HG03103 (cell line): ENCODE data around the gene BHLHE23.
"Not testable (repeated sequence)": the region's sequence is repeated elsewhere in the genome, so short reads cannot be mapped to it uniquely, and the experiment has no call there.

Source experiments
- ATAC-seq: cut with Tn5 transposase; IDR thresholded peaks from one replicate; pipeline ENCODE4 v1.9.1; 2021; ENCODE audit warnings: low read depth; ENCODE audit not compliant: unreplicated experiment

Gene BHLHE23

GRCh38 chr20:63043348-63044203 is 36.8 kb upstream of the BHLHE23 start:
- ATAC-seq = no peak

- ATAC-seq = no peak
Measured at GRCh38 chr20:63042448-63043071, 35.8 kb upstream of the BHLHE23 start.

GRCh38 chr20:63041776-63042175 is 35.0 kb upstream of the BHLHE23 start:
- ATAC-seq = no peak

- no peak for ATAC-seq
Measured at GRCh38 chr20:63037669-63038268, 31.0 kb upstream of the BHLHE23 start.

DNA sequence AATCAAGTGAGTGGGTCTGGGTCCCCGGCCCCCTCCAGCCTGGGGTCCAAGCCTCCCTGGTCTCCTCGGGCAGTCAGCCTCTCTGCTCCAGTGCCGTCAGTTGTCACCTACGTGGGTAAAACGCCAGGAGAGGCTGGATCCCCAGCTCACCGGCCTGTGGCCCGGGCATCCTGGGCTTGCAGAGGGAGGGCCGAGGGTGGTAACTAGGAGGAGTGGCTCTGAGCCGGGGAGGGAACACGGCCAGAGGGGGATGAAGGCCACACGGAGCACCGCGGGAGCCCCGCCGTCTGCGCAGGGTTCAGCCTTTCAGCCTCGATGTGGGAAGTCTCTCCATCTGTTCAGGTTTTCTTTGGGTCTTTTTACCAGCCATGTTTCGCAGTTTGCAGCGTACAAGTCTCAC is 29.5 kb upstream of the BHLHE23 start:
- ATAC-seq = no peak

DNA sequence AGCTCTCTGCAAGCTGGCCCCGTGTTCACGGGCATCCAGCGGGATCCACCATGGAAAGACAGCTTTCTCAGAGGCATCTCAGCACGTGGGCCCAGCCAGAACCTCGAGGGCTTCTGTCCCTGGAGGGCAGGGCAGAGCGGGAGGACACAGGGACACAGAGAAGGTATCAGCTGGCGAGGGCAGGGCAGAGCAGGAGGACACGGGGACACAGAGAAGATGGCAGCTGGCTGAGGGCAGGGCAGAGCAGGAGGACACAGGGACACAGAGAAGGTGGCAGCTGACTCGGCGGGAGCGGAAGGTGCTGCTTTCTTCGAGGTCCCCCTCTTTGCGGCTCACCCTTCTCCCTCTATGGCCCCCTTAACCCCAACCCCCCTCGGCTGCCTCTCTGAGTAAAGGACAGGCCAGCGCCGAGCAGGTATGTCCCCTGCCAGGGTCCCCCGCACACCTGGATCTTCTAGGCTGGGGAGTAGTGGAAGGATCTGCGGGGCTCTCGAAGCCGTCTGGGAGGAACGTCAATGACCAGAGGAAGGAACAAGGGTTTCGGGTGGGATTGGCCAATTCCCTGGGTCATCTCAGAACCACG is 28.9 kb upstream of the BHLHE23 start:
- no peak for ATAC-seq

- not testable (repeated sequence) for ATAC-seq
Measured at GRCh38 chr20:63034710-63035602, 28.2 kb upstream of the BHLHE23 start.

DNA sequence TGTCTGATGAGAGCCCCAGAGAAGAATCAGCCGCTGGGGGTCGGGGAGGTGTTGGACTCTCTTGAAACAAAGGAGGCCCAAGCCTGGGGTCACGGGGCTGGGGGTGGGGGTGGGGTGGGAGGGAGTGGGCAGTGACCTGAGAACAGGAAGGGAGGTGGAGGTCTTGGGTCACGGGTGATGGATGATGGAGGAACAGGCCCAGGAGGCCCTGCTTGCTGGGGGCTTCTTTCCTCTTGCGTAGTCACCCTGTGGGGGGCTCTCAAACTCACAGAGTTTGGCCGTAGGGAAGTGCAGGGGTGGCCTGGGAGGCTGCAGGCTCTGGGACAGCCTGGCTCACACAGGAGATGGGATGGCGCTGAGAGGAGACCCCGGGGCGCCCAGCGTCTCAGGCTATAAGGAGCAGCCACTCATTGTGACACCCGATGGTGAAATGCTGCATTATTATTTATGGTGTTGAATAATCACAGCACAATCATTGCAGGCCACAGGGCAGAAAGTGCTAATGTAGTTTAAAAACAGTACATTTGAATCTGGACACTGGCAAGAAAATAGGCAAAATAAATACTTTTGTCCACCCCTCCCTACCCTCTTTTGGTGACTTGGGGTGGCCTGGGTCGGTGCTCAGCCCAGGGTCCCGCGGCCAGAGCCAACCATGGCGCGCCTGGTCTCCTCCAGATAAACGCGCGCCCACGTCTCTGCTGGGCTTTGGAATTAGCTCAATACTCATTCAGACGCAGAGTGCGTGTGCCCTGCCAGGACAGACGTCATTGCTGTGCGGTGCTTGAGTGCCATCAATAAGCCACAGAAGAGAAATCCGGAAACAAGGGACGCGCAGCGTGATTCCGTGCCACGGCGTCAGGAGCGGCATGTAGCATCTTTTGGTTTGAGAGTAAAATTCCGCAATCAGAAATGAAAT is 27.3 kb upstream of the BHLHE23 start:
- ATAC-seq = no peak

- peak; percentile 65 for ATAC-seq
Measured at GRCh38 chr20:63032861-63033793, 26.4 kb upstream of the BHLHE23 start.

DNA sequence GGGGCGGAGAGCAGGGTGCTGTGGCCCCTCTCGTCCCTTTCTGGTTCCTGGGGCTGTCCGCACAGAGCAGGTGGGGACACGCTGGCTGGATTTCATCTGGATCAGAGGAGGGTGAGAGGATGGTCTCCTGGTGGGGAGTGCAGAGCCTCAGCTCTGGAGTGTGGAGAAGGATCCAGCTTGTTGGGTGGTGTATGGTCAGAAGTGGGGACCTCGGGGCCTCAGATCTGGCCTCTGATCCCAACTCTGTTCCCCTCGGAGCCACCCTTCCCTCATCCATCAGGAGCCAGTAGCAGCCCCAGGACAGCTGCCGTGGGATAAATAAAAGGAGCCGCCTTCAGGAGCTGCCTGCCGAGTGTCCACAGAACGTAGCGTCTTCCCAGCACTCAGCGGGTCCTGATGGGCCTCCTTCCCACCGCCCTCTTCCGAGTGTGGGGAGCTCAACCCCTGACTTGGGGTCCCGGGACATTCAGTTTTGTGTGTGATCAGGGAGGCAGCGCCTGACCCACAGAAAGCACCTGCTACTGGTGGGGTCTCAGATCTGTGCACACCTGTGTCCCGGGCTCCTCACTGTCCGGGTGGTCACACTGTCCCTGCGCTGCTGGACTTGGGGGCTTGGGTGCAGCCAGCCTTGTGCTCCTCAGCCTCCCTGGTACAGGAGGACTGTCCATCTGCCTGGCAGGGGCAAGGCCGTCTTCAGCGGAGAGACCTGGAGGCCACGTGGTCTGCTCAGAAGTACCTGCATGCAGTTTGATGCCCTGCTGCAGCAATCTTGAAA is 25.4 kb upstream of the BHLHE23 start:
- no peak for ATAC-seq

DNA sequence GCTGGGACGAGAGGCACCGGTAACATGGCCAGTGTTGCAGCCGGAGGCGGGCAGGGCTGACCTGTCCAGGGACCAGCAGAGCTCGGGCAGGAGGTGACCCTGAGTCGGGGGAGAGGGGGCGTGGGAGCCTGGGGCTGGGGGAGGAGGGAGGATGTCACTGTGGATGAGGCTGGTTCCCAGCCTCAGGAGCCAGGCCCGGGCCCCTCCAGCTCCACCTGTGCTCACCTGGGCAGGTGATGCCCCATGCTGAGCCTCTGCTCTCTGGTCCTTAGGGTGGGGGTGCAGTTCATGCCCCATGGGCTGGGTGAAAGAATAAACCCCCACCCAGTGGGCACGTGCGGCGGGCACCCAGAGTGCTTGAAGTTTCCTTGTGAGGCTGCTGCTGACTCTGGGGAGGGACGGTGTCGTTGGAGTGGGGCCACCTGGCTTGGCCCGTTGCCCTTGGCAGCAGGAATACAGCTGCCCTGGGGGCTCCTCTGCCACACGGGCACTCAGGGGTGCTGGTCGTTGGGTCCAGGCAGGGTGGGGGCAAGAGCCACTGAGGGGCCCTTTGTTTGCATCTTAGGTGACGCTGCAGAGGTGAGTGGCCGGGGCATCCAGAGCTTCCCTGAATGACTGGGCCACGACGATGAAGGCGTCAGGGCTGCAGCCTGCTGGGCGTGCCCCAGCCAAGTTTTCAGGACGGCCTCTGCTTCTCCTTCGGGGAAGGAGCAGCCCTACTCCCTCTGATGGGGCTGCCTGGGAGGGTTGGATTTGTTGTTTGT is 24.7 kb upstream of the BHLHE23 start:
- no peak for ATAC-seq

DNA sequence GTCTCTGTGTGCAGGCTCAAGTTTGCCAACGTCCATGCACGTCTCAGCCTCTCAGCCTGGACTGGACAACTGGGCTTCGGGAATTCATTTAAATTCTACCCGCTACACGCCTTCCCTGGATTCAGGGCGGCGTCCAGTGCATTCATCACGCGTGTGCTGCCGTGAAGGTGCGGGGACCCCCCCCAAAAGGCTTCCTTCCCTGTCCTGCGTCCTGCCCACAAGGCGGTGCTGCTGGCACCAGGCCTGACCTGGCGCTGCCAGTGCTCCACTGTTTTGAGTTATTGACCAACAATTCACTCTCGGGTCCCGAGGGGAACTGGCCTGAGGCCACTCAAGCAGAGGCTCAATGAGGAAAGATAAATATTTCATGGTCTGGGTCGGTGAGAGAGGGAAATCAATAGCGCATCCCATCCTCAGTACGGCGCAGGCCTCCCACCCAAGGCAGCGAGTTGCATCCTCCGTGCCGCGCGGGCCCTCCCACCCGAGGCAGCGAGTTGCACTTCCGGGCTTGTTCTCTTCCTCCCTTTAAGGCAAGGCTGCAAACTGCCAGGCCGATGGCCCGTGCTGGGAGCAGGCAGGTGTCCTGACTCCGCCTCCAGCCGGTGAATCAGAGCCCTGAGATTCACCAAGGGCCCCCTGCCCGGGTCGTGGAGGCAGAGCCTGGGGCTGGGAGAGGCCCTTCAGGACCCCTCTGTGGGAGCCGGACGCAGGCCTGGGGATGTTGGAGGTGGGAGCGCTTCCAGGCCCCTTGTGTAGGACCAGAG is 22.8 kb upstream of the BHLHE23 start:
- ATAC-seq = no peak

DNA sequence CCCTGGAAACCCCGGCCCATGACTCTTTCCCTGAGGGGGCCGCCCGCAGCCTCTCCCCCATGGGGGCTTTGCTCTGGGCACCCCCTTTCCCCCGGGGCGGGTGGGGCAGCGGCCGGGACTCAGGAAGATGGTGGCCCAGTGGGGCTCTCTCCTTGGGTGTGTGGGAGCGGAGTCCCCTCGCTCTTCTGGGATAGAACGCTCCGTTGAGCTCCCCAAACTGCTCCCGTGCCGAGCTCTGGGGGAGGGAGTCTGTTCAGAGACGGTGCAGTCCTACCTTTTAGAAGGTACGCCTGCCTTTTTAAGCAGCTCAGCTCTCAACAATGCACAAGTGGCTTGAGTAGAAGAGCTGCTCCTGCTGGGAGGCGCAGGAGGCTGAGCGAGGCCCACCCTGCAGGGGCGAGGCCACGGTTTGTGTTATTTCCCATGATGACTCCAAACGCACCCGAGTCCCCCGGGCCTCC is 21.7 kb upstream of the BHLHE23 start:
- no peak for ATAC-seq

DNA sequence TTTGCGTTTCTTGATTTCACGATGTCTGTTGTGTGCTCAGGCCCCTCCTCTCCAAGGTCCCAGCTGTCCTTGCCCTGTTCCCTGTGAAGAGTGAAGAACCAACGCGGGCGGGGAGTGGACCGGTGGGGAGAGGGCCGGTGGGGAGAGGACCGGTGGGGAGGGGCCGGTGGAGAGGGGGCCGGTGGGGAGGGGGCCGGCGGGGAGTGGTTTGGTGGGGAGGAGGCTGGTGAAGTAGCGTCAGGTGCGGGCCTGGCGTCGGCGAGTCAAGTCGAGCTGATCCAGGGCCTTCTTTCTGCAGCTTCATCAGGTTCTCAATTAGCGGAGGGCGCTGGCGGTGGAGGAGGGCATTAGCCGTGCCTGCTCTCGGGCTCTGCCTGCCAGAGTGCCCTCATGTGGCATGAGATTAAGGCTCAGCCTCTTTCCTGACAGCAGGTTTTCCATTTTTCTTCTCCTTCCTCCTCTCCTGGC is 21.2 kb upstream of the BHLHE23 start:
- no peak for ATAC-seq

DNA sequence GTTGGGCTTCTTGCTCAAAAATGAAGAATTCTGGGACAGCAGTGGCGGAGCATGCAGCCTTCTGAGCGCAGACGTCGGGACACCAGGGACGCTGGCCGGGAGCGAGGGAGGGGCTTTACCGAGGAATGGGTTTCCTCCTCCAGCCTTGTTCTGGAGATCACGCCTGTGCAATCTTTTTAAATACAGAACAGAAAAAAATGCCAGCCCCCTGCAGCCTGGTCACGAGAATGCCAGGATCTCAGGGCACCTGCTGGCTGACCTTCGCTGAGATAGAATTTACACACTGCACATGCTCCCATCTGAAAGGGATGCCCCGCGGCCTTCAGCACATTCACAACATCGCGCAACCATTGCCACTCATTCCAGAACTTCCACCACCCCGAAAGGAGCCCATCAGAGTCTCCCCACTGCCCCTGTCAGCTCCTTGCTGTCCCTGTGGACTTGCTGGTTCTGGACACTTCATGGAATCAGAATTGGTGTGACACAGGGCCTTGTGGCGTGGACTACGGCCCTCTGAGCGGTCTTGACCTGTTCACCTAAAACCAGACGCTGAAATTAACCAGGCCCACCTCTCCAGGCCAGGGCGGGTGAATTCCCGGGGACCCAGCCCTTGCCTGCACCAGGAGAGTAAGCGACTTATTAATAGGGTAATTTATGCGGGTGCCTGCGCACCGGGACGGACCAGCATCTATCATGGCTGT is 20.6 kb upstream of the BHLHE23 start:
- ATAC-seq = no peak
